ENCODE data around the gene RAVER2. TPM values are rescaled to one million over a fixed set of nuclear protein-coding genes. Genes with fewer than 3 reads are reported as not detected.
"Not testable (repeated sequence)": the region's sequence is repeated elsewhere in the genome, so short reads cannot be mapped to it uniquely, and the experiment has no call there.

RAVER2 gene
- 23.8 TPM for total RNA-seq
- long read RNA-seq, full-length matches to known transcripts, result 51 of 61 reads
- long read RNA-seq, partial matches to known transcripts, result 5 of 61 reads
- long read RNA-seq, other reads (novel, unspliced or antisense), result 5 of 61 reads

GRCh38 chr1:64744492-64745180 is at the start of gene RAVER2:
RAVER2 (plus strand) TSS chr1:64745075; CDS start chr1:64745173, 98 bp downstream.
- intact Hi-C loops (cut with micrococcal nuclease), result no loop called here
- DNase-seq, result peak; percentile 80

GRCh38 chr1:64696879-64697278 is 48.0 kb upstream of the RAVER2 start:
- Histone ChIP-seq H3K9me3 (replicated peaks) (no peaks in the 10 kb centered on the region), H3K4me1 (peaks cover 3% of the 10 kb centered on the region), H3K36me3 (peaks cover 2% of the 10 kb centered on the region), H3K27me3 (ENCODE audit: low read depth) (no peaks in the 10 kb centered on the region), H3K27ac (replicated peaks) (no peak overlapping the region), H3K4me3 (no peak overlapping the region)
- intact Hi-C loops (cut with micrococcal nuclease), result no loop called here
- no peak for TF ChIP-seq CTCF (IDR thresholded peaks at IDR 0.05; ENCODE audit: borderline replicate concordance)
- no peak for DNase-seq

More at GRCh38 chr1:64744492-64745180, at the start of gene RAVER2:
- Histone ChIP-seq H3K4me3 (peak within 1 kb of the TSS; percentile 92), H3K27me3 (ENCODE audit: low read depth) (no peaks in the 10 kb centered on the region), H3K9me3 (replicated peaks) (no peaks in the 10 kb centered on the region), H3K36me3 (no peaks in the 10 kb centered on the region), H3K4me1 (peaks cover 52% of the 10 kb centered on the region), H3K27ac (replicated peaks) (peak within 1 kb of the TSS; percentile 89)
- peak; percentile 60 for TF ChIP-seq CTCF (IDR thresholded peaks at IDR 0.05; ENCODE audit: borderline replicate concordance)

GRCh38 chr1:64699327-64699726 is 45.5 kb upstream of the RAVER2 start:
- intact Hi-C loops (cut with micrococcal nuclease), result no loop called here
- Histone ChIP-seq H3K4me1 (no peaks in the 10 kb centered on the region), H3K36me3 (no peaks in the 10 kb centered on the region), H3K9me3 (replicated peaks) (peaks cover 3% of the 10 kb centered on the region), H3K27ac (replicated peaks) (no peak overlapping the region), H3K27me3 (ENCODE audit: low read depth) (no peaks in the 10 kb centered on the region), H3K4me3 (no peak overlapping the region)
- no peak for DNase-seq
- no peak for TF ChIP-seq CTCF (IDR thresholded peaks at IDR 0.05; ENCODE audit: borderline replicate concordance)

GRCh38 chr1:64701071-64701470 is 43.8 kb upstream of the RAVER2 start:
- TF ChIP-seq CTCF (IDR thresholded peaks at IDR 0.05; ENCODE audit: borderline replicate concordance), result no peak
- DNase-seq, result no peak
- H3K27me3 ChIP-seq (ENCODE audit: low read depth), result no peaks in the 10 kb centered on the region

GRCh38 chr1:64701886-64702285 is 43.0 kb upstream of the RAVER2 start:
- no peaks in the 10 kb centered on the region for H3K36me3 ChIP-seq
- H3K9me3 ChIP-seq (replicated peaks), result peaks cover 3% of the 10 kb centered on the region
- TF ChIP-seq CTCF (IDR thresholded peaks at IDR 0.05; ENCODE audit: borderline replicate concordance), result no peak
- no peak overlapping the region for H3K27ac ChIP-seq (replicated peaks)
- no peaks in the 10 kb centered on the region for H3K4me1 ChIP-seq
- H3K27me3 ChIP-seq (ENCODE audit: low read depth), result no peaks in the 10 kb centered on the region
- no peak overlapping the region for H3K4me3 ChIP-seq
- no peak for DNase-seq
- intact Hi-C loops (cut with micrococcal nuclease), result no loop called here

More at GRCh38 chr1:64701071-64701470, 43.8 kb upstream of the RAVER2 start:
- no peak overlapping the region for H3K4me3 ChIP-seq
- H3K4me1 ChIP-seq, result no peaks in the 10 kb centered on the region
- intact Hi-C loops (cut with micrococcal nuclease), result no loop called here
- H3K27ac ChIP-seq (replicated peaks), result no peak overlapping the region
- H3K36me3 ChIP-seq, result no peaks in the 10 kb centered on the region
- H3K9me3 ChIP-seq (replicated peaks), result peaks cover 3% of the 10 kb centered on the region

- H3K27me3 ChIP-seq (ENCODE audit: low read depth); H3K4me1 ChIP-seq; H3K27ac ChIP-seq (replicated peaks); H3K9me3 ChIP-seq (replicated peaks); H3K4me3 ChIP-seq; DNase-seq; H3K36me3 ChIP-seq; intact Hi-C loops (cut with micrococcal nuclease): not testable (repeated sequence)
Observed at GRCh38 chr1:64702670-64703069, 42.2 kb upstream of the RAVER2 start.

Data from left ventricle myocardium inferior (tissue), 1 donor.